MM.1S (cell line): ENCODE data around the gene NUDT1.

Source experiments
- CTCF ChIP-seq: fragments of 300-600 bp; sonication (generic); IDR thresholded peaks from 2 replicates; pipeline ENCODE4 v1.5.1; 2016; ENCODE audit warnings: antibody characterized with exemption, low read length, mixed read lengths
- EZH2 ChIP-seq: fragments of 300-600 bp; sonication (generic); optimal IDR thresholded peaks from 2 replicates; pipeline ENCODE3; 2017; ENCODE audit warnings: low read depth, mild to moderate bottlenecking, antibody characterized with exemption, low read length, mixed read lengths
- EZH2phosphoT487 ChIP-seq: fragments of 300-600 bp; sonication (generic); IDR thresholded peaks from 2 replicates; pipeline ENCODE4 v1.6.1; 2018; ENCODE audit warnings: antibody characterized with exemption, low read length

- TF ChIP-seq CTCF (no peak), EZH2 (no peak), EZH2phosphoT487 (no peak)
Measured at GRCh38 chr7:2198760-2199159, 43.3 kb upstream of the NUDT1 start.
